DOHH2 (cell line): Measurements from ENCODE around the gene TMEM109.

Experiments
- H3F3A ChIP-seq: fragments of 200-600 bp; sonication (generic), shearing (Covaris generic); 2 replicates; pipeline ENCODE4 v1.6.0; 2016; ENCODE audit warnings: antibody characterized with exemption, mild to moderate bottlenecking; ENCODE audit not compliant: control insufficient read depth, insufficient read depth
- H3K27ac ChIP-seq: fragments of 200-600 bp; sonication (generic); 2 replicates; pipeline ENCODE4 v1.5.1; 2014; ENCODE audit warnings: low read depth, mild to moderate bottlenecking, low read length, moderate library complexity
- H3K27me3 ChIP-seq: fragments of 200-600 bp; sonication (generic); 2 replicates; pipeline ENCODE4 v1.6.1; 2014; ENCODE audit warnings: mild to moderate bottlenecking, low read length, mixed read lengths; ENCODE audit not compliant: control insufficient read depth
- H3K36me3 ChIP-seq: fragments of 200-600 bp; sonication (generic); 2 replicates; pipeline ENCODE4 v1.6.1; 2014; ENCODE audit warnings: mild to moderate bottlenecking, low read length, moderate library complexity, mixed read lengths; ENCODE audit not compliant: control insufficient read depth
- H3K4me1 ChIP-seq: fragments of 200-600 bp; sonication (generic); 2 replicates; pipeline ENCODE4 v1.6.1; 2014; ENCODE audit warnings: mild to moderate bottlenecking, low read length, mixed read lengths; ENCODE audit not compliant: control insufficient read depth
- H3K4me2 ChIP-seq: fragments of 200-600 bp; sonication (generic); 2 replicates; pipeline ENCODE4 v1.6.0; 2014; ENCODE audit warnings: mild to moderate bottlenecking, low read length, moderate library complexity
- H3K4me3 ChIP-seq: fragments of 200-600 bp; sonication (generic); 2 replicates; pipeline ENCODE4 v1.5.1; 2014; ENCODE audit warnings: mild to moderate bottlenecking, low read length, mixed read lengths
- H3K79me2 ChIP-seq: fragments of 200-600 bp; sonication (generic); 2 replicates; pipeline ENCODE4 v1.6.1; 2014; ENCODE audit warnings: mild to moderate bottlenecking, low read length, mixed read lengths; ENCODE audit not compliant: control insufficient read depth
- H3K9me2 ChIP-seq: fragments of 200-600 bp; sonication (generic); replicated peaks from 2 replicates; pipeline ENCODE4 v1.6.1; 2014; ENCODE audit warnings: mild to moderate bottlenecking, low read length, mixed read lengths; ENCODE audit not compliant: control insufficient read depth
- H3K9me3 ChIP-seq: fragments of 200-600 bp; sonication (generic); 2 replicates; pipeline ENCODE4 v1.6.1; 2014; ENCODE audit warnings: antibody characterized with exemption, low read length, mixed read lengths; ENCODE audit not compliant: control insufficient read depth, insufficient read depth
- H4K20me1 ChIP-seq: fragments of 200-600 bp; sonication (generic); 2 replicates; pipeline ENCODE4 v1.6.0; 2014; ENCODE audit warnings: low read depth, mild to moderate bottlenecking, antibody characterized with exemption, low read length, moderate library complexity; ENCODE audit not compliant: control insufficient read depth, insufficient read depth
- CTCF ChIP-seq: fragments of 200-600 bp; sonication (generic); IDR thresholded peaks from one replicate; pipeline ENCODE4 v1.5.1; 2014; ENCODE audit warnings: antibody characterized with exemption, mild to moderate bottlenecking, low read depth, low read length; ENCODE audit not compliant: poor library complexity, severe bottlenecking
- EZH2phosphoT487 ChIP-seq: fragments of 200-600 bp; sonication (generic); IDR thresholded peaks from 2 replicates; pipeline ENCODE4 v1.6.1; 2017; ENCODE audit warnings: borderline replicate concordance, mild to moderate bottlenecking, antibody characterized with exemption, low read length, moderate library complexity, mixed read lengths

The TMEM109 gene

GRCh38 chr11:60918251-60918938 is 4.4 kb downstream of the TMEM109 start:
- peak overlapping the region; percentile 40 for H3K4me2 ChIP-seq
- H4K20me1 ChIP-seq, result no peaks in the 10 kb centered on the region; the same call in 1 of the 2 replicates
- H3K27ac ChIP-seq, result no peak overlapping the region

GRCh38 chr11:60918939-60919265 is 4.9 kb downstream of the TMEM109 start:
- no peaks in the 10 kb centered on the region for H3K27me3 ChIP-seq
- peaks cover 45% of the 10 kb centered on the region for H3K4me1 ChIP-seq
- no peaks in the 10 kb centered on the region for H3K9me3 ChIP-seq
- peaks cover 71% of the 10 kb centered on the region for H3K36me3 ChIP-seq
- peak overlapping the region; percentile 10; the same call in 1 of the 2 replicates for H3K4me3 ChIP-seq
- H3K4me2 ChIP-seq, result peak overlapping the region; percentile 40
- no peaks in the 10 kb centered on the region for H3K9me2 ChIP-seq
- H3K27ac ChIP-seq, result 0 out of 2 replicates have a peak overlapping the region, but pooled peaks have one; percentile 5
- TF ChIP-seq EZH2phosphoT487 (no peak), CTCF (no peak)
- peaks cover 59% of the 10 kb centered on the region for H3K79me2 ChIP-seq
- H4K20me1 ChIP-seq, result no peaks in the 10 kb centered on the region; the same call in 1 of the 2 replicates
- H3F3A ChIP-seq, result no peaks in the 10 kb centered on the region; the same call in 1 of the 2 replicates

More at GRCh38 chr11:60918251-60918938, 4.4 kb downstream of the TMEM109 start:
- peak overlapping the region; percentile 10; the same call in 1 of the 2 replicates for H3K4me3 ChIP-seq
- peaks cover 45% of the 10 kb centered on the region for H3K4me1 ChIP-seq
- TF ChIP-seq CTCF (no peak), EZH2phosphoT487 (no peak)
- H3K36me3 ChIP-seq, result peaks cover 71% of the 10 kb centered on the region
- no peaks in the 10 kb centered on the region for H3K27me3 ChIP-seq
- H3F3A ChIP-seq, result no peaks in the 10 kb centered on the region; the same call in 1 of the 2 replicates
- peaks cover 59% of the 10 kb centered on the region for H3K79me2 ChIP-seq
- H3K9me2 ChIP-seq, result no peaks in the 10 kb centered on the region
- H3K9me3 ChIP-seq, result no peaks in the 10 kb centered on the region

- Histone ChIP-seq H3K27me3 (no peaks in the 10 kb centered on the region; the same call in 1 of the 2 replicates), H3K9me2 (no peaks in the 10 kb centered on the region), H3K4me1 (peaks cover 48% of the 10 kb centered on the region), H3K79me2 (peaks cover 56% of the 10 kb centered on the region), H3F3A (no peaks in the 10 kb centered on the region; the same call in 1 of the 2 replicates), H3K9me3 (no peaks in the 10 kb centered on the region), H4K20me1 (no peaks in the 10 kb centered on the region; the same call in 1 of the 2 replicates), H3K4me3 (no peak overlapping the region), H3K4me2 (peak overlapping the region; percentile 40), H3K27ac (0 out of 2 replicates have a peak overlapping the region, but pooled peaks have one; percentile 5), H3K36me3 (peaks cover 71% of the 10 kb centered on the region)
- TF ChIP-seq CTCF, result no peak
- no peak for TF ChIP-seq EZH2phosphoT487
Measured at GRCh38 chr11:60919320-60919719, 5.4 kb downstream of the TMEM109 start.
